SU-DHL-6 (cell line): Measurements from ENCODE around the gene PIK3C2G.

ENCODE experiments used
- EZH2phosphoT487 ChIP-seq: fragments of 200-600 bp; sonication (generic), shearing (Covaris generic); conservative IDR thresholded peaks from 2 replicates; pipeline ENCODE4 v1.6.1; 2018; ENCODE audit warnings: mild to moderate bottlenecking, antibody characterized with exemption, low read length, moderate library complexity, mixed read lengths
- TF ChIP-seq, protein P1 (sequence below): fragments of 200-600 bp; sonication (generic); IDR thresholded peaks from one replicate; pipeline ENCODE4 v1.5.1; 2017; ENCODE audit warnings: antibody characterized with exemption, mild to moderate bottlenecking, low read length, moderate library complexity; ENCODE audit not compliant: insufficient read depth, poor library complexity, severe bottlenecking

DNA sequence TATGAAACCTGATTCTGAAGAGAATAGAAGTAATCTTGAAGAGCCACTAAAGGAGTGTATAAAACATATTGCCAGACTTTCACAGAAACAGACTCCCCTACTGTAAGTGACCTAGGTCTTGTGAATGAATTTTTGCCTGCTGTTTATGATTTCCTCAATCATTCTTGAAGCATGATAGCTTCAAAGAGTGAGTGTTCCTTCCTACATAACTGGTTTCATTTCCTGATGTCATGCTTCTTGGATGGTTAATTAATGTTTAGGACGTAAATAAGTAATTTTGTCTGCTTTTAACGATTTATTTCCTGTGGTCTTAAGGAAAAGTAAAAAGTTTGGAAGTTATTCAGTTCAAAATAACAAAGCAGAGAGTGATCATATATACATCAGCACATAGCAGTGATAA lies 129.8 kb downstream of the PIK3C2G start:
- no peak for TF ChIP-seq EZH2phosphoT487
- TF ChIP-seq, protein P1, sequence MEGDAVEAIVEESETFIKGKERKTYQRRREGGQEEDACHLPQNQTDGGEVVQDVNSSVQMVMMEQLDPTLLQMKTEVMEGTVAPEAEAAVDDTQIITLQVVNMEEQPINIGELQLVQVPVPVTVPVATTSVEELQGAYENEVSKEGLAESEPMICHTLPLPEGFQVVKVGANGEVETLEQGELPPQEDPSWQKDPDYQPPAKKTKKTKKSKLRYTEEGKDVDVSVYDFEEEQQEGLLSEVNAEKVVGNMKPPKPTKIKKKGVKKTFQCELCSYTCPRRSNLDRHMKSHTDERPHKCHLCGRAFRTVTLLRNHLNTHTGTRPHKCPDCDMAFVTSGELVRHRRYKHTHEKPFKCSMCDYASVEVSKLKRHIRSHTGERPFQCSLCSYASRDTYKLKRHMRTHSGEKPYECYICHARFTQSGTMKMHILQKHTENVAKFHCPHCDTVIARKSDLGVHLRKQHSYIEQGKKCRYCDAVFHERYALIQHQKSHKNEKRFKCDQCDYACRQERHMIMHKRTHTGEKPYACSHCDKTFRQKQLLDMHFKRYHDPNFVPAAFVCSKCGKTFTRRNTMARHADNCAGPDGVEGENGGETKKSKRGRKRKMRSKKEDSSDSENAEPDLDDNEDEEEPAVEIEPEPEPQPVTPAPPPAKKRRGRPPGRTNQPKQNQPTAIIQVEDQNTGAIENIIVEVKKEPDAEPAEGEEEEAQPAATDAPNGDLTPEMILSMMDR: no peak
